NOMO-1 (cell line): Measurements from ENCODE around the gene PLA2G2C.
"Not testable (repeated sequence)": the region's sequence is repeated elsewhere in the genome, so short reads cannot be mapped to it uniquely, and the experiment has no call there.

Source experiments
- DNase-seq, 2 experiments: peaks; one replicate each; lab custom pipeline; 2025; ENCODE audit not compliant: unreplicated experiment in 2 of 2; lab: John Stamatoyannopoulos, UW

The PLA2G2C gene

GRCh38 chr1:20185834-20186782 lies at the start of gene PLA2G2C, which contains the start of gene UBXN10:
PLA2G2C (minus strand) TSS chr1:20186518; CDS start chr1:20177363, 9,155 bp downstream.
UBXN10 (plus strand) TSS chr1:20186096; CDS start chr1:20190562, 4,466 bp downstream.
- DNase-seq: no peak

- DNase-seq: no peak
Measured at GRCh38 chr1:20234788-20235535, 48.6 kb upstream of the PLA2G2C start.

- no peak for DNase-seq
Measured at GRCh38 chr1:20233866-20234265, 47.5 kb upstream of the PLA2G2C start.

GRCh38 chr1:20233394-20233793 lies 47.1 kb upstream of the PLA2G2C start:
- peak in 1 of 2 experiments; percentile 37 for DNase-seq

- DNase-seq: not testable (repeated sequence)
Measured at GRCh38 chr1:20232564-20232963, 46.2 kb upstream of the PLA2G2C start.

- DNase-seq: no peak
Measured at GRCh38 chr1:20229171-20229570, 42.9 kb upstream of the PLA2G2C start.

- DNase-seq: no peak
Measured at GRCh38 chr1:20228314-20228825, 42.1 kb upstream of the PLA2G2C start.

- DNase-seq: no peak
Measured at GRCh38 chr1:20227704-20228103, 41.4 kb upstream of the PLA2G2C start.

- DNase-seq: no peak
Measured at GRCh38 chr1:20224546-20224945, 38.2 kb upstream of the PLA2G2C start.

- no peak for DNase-seq
Measured at GRCh38 chr1:20223551-20224419, 37.5 kb upstream of the PLA2G2C start.

GRCh38 chr1:20223106-20223505 lies 36.8 kb upstream of the PLA2G2C start:
- DNase-seq: peak; percentile 56 to 83

GRCh38 chr1:20220036-20220435 lies 33.7 kb upstream of the PLA2G2C start:
- no peak for DNase-seq

GRCh38 chr1:20219053-20219452 lies 32.7 kb upstream of the PLA2G2C start:
- DNase-seq: not testable (repeated sequence)

GRCh38 chr1:20216574-20216973 lies 30.3 kb upstream of the PLA2G2C start:
- peak; percentile 12 to 24 for DNase-seq

GRCh38 chr1:20215716-20216115 lies 29.4 kb upstream of the PLA2G2C start:
- DNase-seq: no peak

- DNase-seq: peak; percentile 41 to 68
Measured at GRCh38 chr1:20212685-20213331, 26.5 kb upstream of the PLA2G2C start.

- no peak for DNase-seq
Measured at GRCh38 chr1:20212085-20212684, 25.9 kb upstream of the PLA2G2C start.

GRCh38 chr1:20211511-20211931 lies 25.2 kb upstream of the PLA2G2C start:
- no peak for DNase-seq

- no peak for DNase-seq
Measured at GRCh38 chr1:20210736-20211460, 24.6 kb upstream of the PLA2G2C start.
